ENCODE data around the gene SREBF2.

DNA sequence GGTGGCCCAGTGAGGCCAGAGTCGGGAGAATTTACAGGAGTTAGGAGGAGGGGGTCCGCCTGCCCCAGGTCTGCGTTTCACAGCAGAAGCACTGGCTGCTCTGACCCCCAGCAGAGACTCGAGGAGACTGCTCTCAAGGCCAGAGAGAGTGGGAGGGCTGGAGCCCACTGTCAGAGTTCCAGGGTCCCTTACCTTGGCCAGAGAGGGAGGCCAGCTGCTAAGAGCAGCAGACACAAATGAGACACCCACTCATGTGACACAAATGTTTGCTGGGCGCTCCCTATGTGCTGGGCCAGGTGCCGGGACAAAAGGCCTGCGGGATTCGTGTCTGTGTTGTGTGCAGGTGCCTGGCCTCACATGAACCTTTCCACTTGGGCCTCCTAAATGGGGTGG is 96.5 kb downstream of the SREBF2 start:
- no peak for TF ChIP-seq EZH2 (IDR thresholded peaks at IDR 0.05)
- no peak for TF ChIP-seq POLR2AphosphoS5 (IDR thresholded peaks at IDR 0.05; ENCODE audit: borderline replicate concordance, low read depth, low read length)
- TF ChIP-seq FOXP2 (optimal IDR thresholded peaks at IDR 0.05; ENCODE audit: control extremely low read depth, extremely low read length, insufficient read depth): no peak

All from SK-N-MC (cell line).